GM13976 (cell line): ENCODE measurements around the gene TTC4.

Source experiments
- DNase-seq: peaks from one replicate; pipeline ENCODE4 v3.0.0; 2012; ENCODE audit warnings: low spot score
- CTCF ChIP-seq: IDR thresholded peaks from 2 replicates; pipeline ENCODE4 v1.5.1; 2012; ENCODE audit warnings: borderline replicate concordance, mild to moderate bottlenecking; ENCODE audit not compliant: insufficient read depth; ENCODE audit errors: extremely low read depth, missing control alignments, control extremely low read depth
- in situ Hi-C: fragments of 300-500 bp; cut with MboI; formaldehyde crosslinking; loops from one replicate; pipeline ENCODE4 v1.12.0; 2022; ENCODE audit warnings: low sequenced_read_pairs, mixed read lengths, inconsistent platforms; ENCODE audit not compliant: unreplicated experiment

Gene TTC4

GRCh38 chr1:54781023-54781723 lies 65.5 kb downstream of the TTC4 start:
- TF ChIP-seq CTCF: no peak
- in situ Hi-C loops: no loop called here
- no peak for DNase-seq

DNA sequence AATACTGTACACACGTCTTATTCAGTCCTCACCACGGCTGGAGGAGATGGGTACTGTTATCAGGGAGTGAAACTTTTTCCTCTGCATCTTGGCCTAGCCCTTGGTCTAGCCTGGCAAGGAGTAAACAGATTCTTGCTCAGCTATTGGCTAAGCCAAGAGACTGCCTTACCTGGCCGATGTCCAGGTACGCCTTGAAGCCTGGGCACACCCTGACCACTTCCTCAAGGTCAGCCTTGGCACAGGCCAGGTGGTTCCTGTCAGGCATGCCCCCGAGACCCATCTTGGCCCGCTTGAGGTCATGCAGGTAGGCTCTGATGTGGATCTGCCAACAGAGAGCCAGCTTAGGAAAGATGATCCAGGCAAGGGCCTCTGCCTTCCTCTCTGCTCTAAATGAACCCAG lies 66.5 kb downstream of the TTC4 start:
- in situ Hi-C loops: no loop called here
- no peak for DNase-seq
- no peak for TF ChIP-seq CTCF

- in situ Hi-C loops: no loop called here
- no peak for TF ChIP-seq CTCF
- DNase-seq: no peak
These were observed 66.9 kb downstream of the TTC4 start for GRCh38 chr1:54782588-54782987.

GRCh38 chr1:54784066-54784465 lies 68.4 kb downstream of the TTC4 start:
- no peak for TF ChIP-seq CTCF
- in situ Hi-C loops: no loop called here
- DNase-seq: no peak

DNA sequence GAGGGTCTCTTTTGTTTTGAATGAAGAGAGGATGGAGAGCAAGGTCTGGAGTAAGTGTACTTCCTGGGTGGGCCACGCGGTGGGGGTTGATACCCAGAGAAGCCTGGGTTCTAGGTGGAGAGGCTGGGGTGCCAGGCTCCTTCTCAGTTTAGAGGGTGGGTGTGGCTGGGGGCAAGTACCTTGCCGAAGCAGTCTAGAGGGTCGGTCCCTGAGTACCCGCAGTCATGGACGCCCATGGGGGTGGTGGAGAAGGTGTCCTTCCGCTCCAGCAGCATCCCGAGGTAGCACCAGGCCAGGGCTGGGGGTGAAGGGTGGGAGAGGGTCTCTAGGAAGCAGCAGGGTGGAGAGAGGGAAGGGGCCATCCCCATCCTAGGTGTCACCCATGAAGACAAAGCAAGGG lies 71.1 kb downstream of the TTC4 start:
- in situ Hi-C loops: no loop called here
- no peak for TF ChIP-seq CTCF
- no peak for DNase-seq

- in situ Hi-C loops: no loop called here
- DNase-seq: no peak
- TF ChIP-seq CTCF: no peak
These were observed 71.9 kb downstream of the TTC4 start for GRCh38 chr1:54787604-54788003.
